GM18499 (cell line): ENCODE measurements around the gene ASGR2.
"Not testable (repeated sequence)": the region's sequence is repeated elsewhere in the genome, so short reads cannot be mapped to it uniquely, and the experiment has no call there.

ENCODE experiments used
- ATAC-seq: cut with Tn5 transposase; IDR thresholded peaks from one replicate; pipeline ENCODE4 v1.9.1; 2021; ENCODE audit warnings: moderate number of reproducible peaks; ENCODE audit not compliant: insufficient read depth, unreplicated experiment

ASGR2 gene

GRCh38 chr17:7102421-7102820 is 12.2 kb downstream of the ASGR2 start:
- ATAC-seq, result no peak

- ATAC-seq, result no peak
These were observed 13.1 kb downstream of the ASGR2 start for GRCh38 chr17:7101531-7101930.

- not testable (repeated sequence) for ATAC-seq
These were observed 13.8 kb downstream of the ASGR2 start for GRCh38 chr17:7100641-7101379.

- no peak for ATAC-seq
These were observed 15.7 kb downstream of the ASGR2 start for GRCh38 chr17:7098802-7099459.

GRCh38 chr17:7097940-7098339 is 16.7 kb downstream of the ASGR2 start:
- no peak for ATAC-seq

GRCh38 chr17:7095625-7096024 is 19.0 kb downstream of the ASGR2 start:
- no peak for ATAC-seq

GRCh38 chr17:7094652-7095019 is 20.0 kb downstream of the ASGR2 start:
- ATAC-seq, result no peak

GRCh38 chr17:7091311-7092005 is 23.2 kb downstream of the ASGR2 start:
- not testable (repeated sequence) for ATAC-seq

GRCh38 chr17:7089570-7089969 is 25.1 kb downstream of the ASGR2 start:
- ATAC-seq, result not testable (repeated sequence)

- not testable (repeated sequence) for ATAC-seq
These were observed 26.2 kb downstream of the ASGR2 start for GRCh38 chr17:7088442-7088841.

GRCh38 chr17:7084088-7084487 is 30.5 kb downstream of the ASGR2 start:
- ATAC-seq, result no peak

- ATAC-seq, result no peak
These were observed 31.0 kb downstream of the ASGR2 start for GRCh38 chr17:7083592-7083991.

- ATAC-seq, result no peak
These were observed 33.1 kb downstream of the ASGR2 start for GRCh38 chr17:7081341-7082062.

- no peak for ATAC-seq
These were observed 34.1 kb downstream of the ASGR2 start for GRCh38 chr17:7080456-7081041.

- ATAC-seq, result no peak
These were observed 34.8 kb downstream of the ASGR2 start, which contains the start of gene CLEC10A for GRCh38 chr17:7079581-7080455. Gene CLEC10A (minus strand): TSS chr17:7080251. CDS start chr17:7078812, 1,439 bp downstream.

GRCh38 chr17:7078711-7079110 is 35.9 kb downstream of the ASGR2 start:
- ATAC-seq, result no peak

- ATAC-seq, result no peak
These were observed 36.6 kb downstream of the ASGR2 start for GRCh38 chr17:7077911-7078546.

GRCh38 chr17:7074931-7075330 is 39.7 kb downstream of the ASGR2 start:
- ATAC-seq, result no peak

- no peak for ATAC-seq
These were observed 42.2 kb downstream of the ASGR2 start for GRCh38 chr17:7072406-7072805.
